AG04450 (cell line): ENCODE measurements around the gene EGR1. TPM values are rescaled to one million over a fixed set of nuclear protein-coding genes. Genes with fewer than 3 reads are reported as not detected.

ENCODE experiments used
- CTCF ChIA-PET: fragments of 300-600, 350-600 bp; formaldehyde crosslinking; extraction: SDS; loops from one replicate; lab custom pipeline; 2022; ENCODE audit warnings: antibody characterized with exemption, inconsistent platforms; lab: Charles Lee
- POLR2A ChIA-PET: fragments of 350-600 bp; formaldehyde crosslinking; extraction: SDS; loops from one replicate; lab custom pipeline; 2021; ENCODE audit warnings: antibody characterized with exemption, inconsistent platforms; lab: Yijun Ruan, JAX
- DNase-seq: peaks from one replicate; pipeline ENCODE4 v3.0.0-alpha.2; 2011; ENCODE audit warnings: low read depth, low spot score
- H3K27ac ChIP-seq: one replicate; pipeline ENCODE4 v1.5.1; 2012; ENCODE audit warnings: low read depth, low read length, control low read depth
- H3K27me3 ChIP-seq: one replicate; pipeline ENCODE4 v1.6.0; 2012; ENCODE audit warnings: low read length; ENCODE audit not compliant: control insufficient read depth, insufficient read depth
- H3K4me3 ChIP-seq: 2 replicates; pipeline ENCODE4 v1.5.1; 2011; ENCODE audit warnings: mild to moderate bottlenecking, low read depth, low read length, control low read depth
- H3K9me3 ChIP-seq: 2 replicates; pipeline ENCODE4 v1.5.1; 2012; ENCODE audit warnings: low read length; ENCODE audit not compliant: control insufficient read depth, insufficient read depth
- polyA plus RNA-seq: library from polyadenylated mRNA; depleted of rRNA; stranded (reverse); fragments of >200 nt; gene quantifications from 2 replicates; pipeline ENCODE4 v1.2.3, GENCODE V29; 2011
- TF ChIP-seq, protein P1 (sequence below): IDR thresholded peaks from 2 replicates; pipeline ENCODE4 v1.5.1; 2011; ENCODE audit warnings: low read depth, low read length, control low read depth, inconsistent platforms

The EGR1 gene
- polyA plus RNA-seq, 1 experiment: 17.0 TPM

DNA sequence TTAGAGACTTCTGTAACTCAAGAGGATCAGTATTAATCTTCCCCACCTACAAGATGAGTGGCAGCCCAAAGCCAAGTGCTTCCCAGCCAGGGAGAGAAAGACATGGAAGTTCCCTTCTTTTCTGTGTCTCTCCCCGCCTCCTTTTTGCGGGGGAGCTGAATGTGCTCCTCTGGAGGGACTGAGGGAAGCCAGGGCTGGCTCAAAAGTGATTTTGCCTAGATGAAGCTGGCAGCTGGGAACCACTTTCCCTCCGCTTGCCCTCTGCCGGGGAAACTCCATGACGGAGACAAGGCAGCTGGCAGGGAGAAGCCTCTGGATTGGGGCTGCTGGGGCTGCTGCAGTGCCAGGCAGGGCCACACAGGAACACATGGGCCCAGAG, 24.4 kb downstream of the EGR1 start:
- H3K27me3 ChIP-seq: no peaks in the 10 kb centered on the region
- H3K27ac ChIP-seq: no peak overlapping the region
- H3K4me3 ChIP-seq: no peak overlapping the region
- ChIA-PET CTCF (interaction anchor here (1.5 to 1.6 kb wide), 2 partner anchors 14 to 26 kb away, joined by 3 to 8 read pairs; no protein-coding TSS in a partner anchor), POLR2A (interaction anchor here (1.7 kb wide), 1 partner anchor 24 kb away, joined by 9 read pairs; the partner anchor contains the start of gene EGR1)
- TF ChIP-seq, protein P1, sequence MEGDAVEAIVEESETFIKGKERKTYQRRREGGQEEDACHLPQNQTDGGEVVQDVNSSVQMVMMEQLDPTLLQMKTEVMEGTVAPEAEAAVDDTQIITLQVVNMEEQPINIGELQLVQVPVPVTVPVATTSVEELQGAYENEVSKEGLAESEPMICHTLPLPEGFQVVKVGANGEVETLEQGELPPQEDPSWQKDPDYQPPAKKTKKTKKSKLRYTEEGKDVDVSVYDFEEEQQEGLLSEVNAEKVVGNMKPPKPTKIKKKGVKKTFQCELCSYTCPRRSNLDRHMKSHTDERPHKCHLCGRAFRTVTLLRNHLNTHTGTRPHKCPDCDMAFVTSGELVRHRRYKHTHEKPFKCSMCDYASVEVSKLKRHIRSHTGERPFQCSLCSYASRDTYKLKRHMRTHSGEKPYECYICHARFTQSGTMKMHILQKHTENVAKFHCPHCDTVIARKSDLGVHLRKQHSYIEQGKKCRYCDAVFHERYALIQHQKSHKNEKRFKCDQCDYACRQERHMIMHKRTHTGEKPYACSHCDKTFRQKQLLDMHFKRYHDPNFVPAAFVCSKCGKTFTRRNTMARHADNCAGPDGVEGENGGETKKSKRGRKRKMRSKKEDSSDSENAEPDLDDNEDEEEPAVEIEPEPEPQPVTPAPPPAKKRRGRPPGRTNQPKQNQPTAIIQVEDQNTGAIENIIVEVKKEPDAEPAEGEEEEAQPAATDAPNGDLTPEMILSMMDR: no peak
- H3K9me3 ChIP-seq: no peaks in the 10 kb centered on the region
- no peak for DNase-seq

DNA sequence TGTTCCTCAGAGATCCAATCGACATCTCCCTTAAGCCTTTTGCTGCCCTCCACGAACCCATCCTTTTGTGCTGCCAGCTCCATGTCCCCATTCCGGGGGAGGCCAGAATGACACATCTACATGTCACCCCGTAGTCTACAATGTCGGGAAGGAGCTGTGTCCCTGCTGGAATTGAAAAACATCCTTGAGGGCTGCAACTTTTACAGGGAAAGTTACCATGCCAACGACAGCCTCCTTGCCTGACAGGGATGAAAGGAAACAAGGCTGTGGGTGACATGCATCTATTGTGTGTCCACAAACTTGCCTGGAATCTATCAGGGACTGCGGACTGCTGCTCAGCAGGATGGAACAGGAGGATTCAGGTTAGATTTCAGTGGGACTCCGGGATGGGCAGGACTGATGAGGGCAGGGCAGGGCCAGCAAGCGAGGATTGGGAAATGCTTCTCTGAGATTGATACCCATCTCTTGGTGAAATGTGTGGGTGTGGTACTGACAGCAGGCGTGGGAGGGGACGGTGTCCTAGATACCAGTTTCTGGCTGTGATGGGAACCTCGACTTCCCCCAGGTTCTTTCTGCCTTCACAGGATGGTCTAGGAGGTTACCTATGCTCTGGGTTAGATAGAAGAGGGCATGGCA, 25.5 kb downstream of the EGR1 start:
- TF ChIP-seq, protein P1: no peak
- ChIA-PET POLR2A (interaction anchor here (1.7 kb wide), 1 partner anchor 26 kb away, joined by 9 read pairs; the partner anchor contains the start of gene EGR1), CTCF (interaction anchor here (1.5 to 1.6 kb wide), 2 partner anchors 13 to 28 kb away, joined by 3 to 8 read pairs; no protein-coding TSS in a partner anchor)
- H3K27me3 ChIP-seq: no peaks in the 10 kb centered on the region
- H3K4me3 ChIP-seq: no peak overlapping the region
- DNase-seq: no peak
- H3K27ac ChIP-seq: no peak overlapping the region
- H3K9me3 ChIP-seq: no peaks in the 10 kb centered on the region

DNA sequence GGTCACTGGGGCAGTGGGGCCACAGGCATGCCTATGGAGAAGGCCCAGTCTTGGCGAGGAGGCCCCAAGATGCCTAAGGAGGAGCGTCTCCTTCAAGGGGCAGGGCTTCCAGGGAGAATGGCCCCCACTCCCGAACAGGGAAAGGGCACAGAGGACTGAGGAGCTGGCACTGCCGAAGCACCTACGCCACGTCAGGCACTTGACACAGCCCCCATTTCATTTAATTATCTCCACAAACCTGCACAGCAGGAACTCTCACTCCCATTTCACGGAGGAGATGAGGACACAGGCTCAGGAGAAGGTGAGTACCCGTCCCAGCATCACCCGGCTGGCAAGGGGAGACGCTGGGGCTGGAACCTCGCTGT, 26.0 kb downstream of the EGR1 start:
- CTCF ChIA-PET: interaction anchor here (1.5 to 1.6 kb wide), 2 partner anchors 12 to 28 kb away, joined by 3 to 8 read pairs; no protein-coding TSS in a partner anchor
- TF ChIP-seq, protein P1: no peak
- DNase-seq: no peak
- no peaks in the 10 kb centered on the region for H3K9me3 ChIP-seq
- POLR2A ChIA-PET: interaction anchor here (1.7 kb wide), 1 partner anchor 26 kb away, joined by 9 read pairs; the partner anchor contains the start of gene EGR1
- H3K4me3 ChIP-seq: peak overlapping the region; percentile 60
- no peak overlapping the region for H3K27ac ChIP-seq
- H3K27me3 ChIP-seq: no peaks in the 10 kb centered on the region

DNA sequence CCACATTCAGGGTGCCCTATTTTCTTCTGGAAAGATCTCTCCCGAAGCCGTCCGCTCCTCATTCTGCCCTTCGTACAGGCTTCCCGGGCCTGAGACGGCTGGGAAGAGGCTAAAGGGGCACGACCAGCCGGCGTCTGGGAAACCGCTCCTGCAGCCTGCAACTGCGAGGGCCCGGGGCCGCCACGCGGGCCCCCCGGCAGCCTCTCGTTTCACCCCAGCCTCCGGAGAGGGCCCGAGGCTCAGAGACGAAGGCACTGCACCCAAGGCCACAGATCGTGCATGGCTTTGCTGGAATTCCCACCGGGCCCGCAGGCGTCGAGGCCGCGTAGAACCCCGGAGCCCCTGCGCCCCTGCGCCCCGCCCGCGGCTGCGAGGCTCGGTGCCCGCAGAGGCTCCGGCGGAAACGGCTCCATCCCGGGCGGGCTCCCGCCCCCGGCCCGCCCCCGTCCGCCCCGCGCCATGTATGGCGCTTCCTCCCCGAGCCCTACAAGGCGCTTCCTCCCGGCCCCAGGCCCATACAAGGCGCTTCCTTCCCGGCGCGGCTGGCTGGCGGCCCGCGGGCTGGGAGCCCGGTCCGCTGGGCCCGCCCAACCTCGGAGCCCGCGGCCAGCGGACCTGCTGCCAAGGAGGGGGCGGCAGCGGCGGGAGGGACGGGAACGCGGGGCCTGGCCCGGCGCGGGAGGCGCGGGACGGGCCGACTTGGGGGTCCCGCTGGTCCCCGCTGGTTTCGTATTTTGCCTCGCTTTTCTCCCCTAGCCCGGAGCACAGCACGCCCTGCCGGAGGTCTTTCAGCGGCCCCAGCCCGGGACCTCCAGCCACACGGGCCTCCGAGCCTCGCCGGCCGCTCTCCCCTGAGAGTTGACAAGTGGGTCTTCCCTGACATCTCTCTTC, 26.6 kb downstream of the EGR1 start:
- TF ChIP-seq, protein P1: no peak
- Histone ChIP-seq H3K9me3 (no peaks in the 10 kb centered on the region), H3K4me3 (peak overlapping the region; percentile 62), H3K27me3 (no peaks in the 10 kb centered on the region), H3K27ac (no peak overlapping the region)
- ChIA-PET POLR2A (interaction anchor here (1.0 kb wide), 1 partner anchor 26 kb away, joined by 6 read pairs; no protein-coding TSS in a partner anchor), CTCF (interaction anchor here (1.0 to 2.1 kb wide), 2 partner anchors 11 to 28 kb away, joined by 8 to 14 read pairs; partner anchors contain the start of gene EGR1)
- peak; percentile 74 for DNase-seq
